Stimulated activated CD4-positive, alpha-beta T cell treated with anti-CD3 and anti-CD28 coated beads, Interleukin-12 subunit alpha, Interleukin-12 subunit beta, amount 100 ng/mL, for 24 hours (primary cell): ENCODE results near the gene DNAJC10.
A peak's percentile ranks its signal among the peaks of the same experiment; 100 is the strongest.
"Not testable (repeated sequence)": the region's sequence is repeated elsewhere in the genome, so short reads cannot be mapped to it uniquely, and the experiment has no call there.

ENCODE experiments used
- DNase-seq, 2 experiments: peaks; one replicate each; pipeline ENCODE4 v3.0.0-alpha.2; 2020; ENCODE audit warnings: low read depth in 2 of 2

DNAJC10 gene

GRCh38 chr2:182715892-182716649 is at the start of gene DNAJC10:
Gene DNAJC10, plus strand, starts transcription at chr2:182716257. Its CDS starts 1,830 bp downstream, at chr2:182718087.
- peak; percentile 76 to 84 for DNase-seq

- DNase-seq, result no peak
Measured at GRCh38 chr2:182666674-182667314, 49.3 kb upstream of the DNAJC10 start.

GRCh38 chr2:182667315-182667695 is 48.8 kb upstream of the DNAJC10 start:
- no peak for DNase-seq

- DNase-seq, result no peak
Measured at GRCh38 chr2:182668671-182669070, 47.4 kb upstream of the DNAJC10 start.

GRCh38 chr2:182672466-182673165 is 43.4 kb upstream of the DNAJC10 start:
- no peak for DNase-seq

GRCh38 chr2:182680837-182681236 is 35.2 kb upstream of the DNAJC10 start:
- DNase-seq, result no peak

GRCh38 chr2:182682210-182682609 is 33.8 kb upstream of the DNAJC10 start:
- no peak for DNase-seq

- DNase-seq, result no peak
Measured at GRCh38 chr2:182685559-182685958, 30.5 kb upstream of the DNAJC10 start.

GRCh38 chr2:182686763-182687162 is 29.3 kb upstream of the DNAJC10 start:
- not testable (repeated sequence) for DNase-seq

- no peak for DNase-seq
Measured at GRCh38 chr2:182694189-182694588, 21.9 kb upstream of the DNAJC10 start.

GRCh38 chr2:182695776-182696175 is 20.3 kb upstream of the DNAJC10 start:
- no peak for DNase-seq

GRCh38 chr2:182698671-182699070 is 17.4 kb upstream of the DNAJC10 start:
- no peak for DNase-seq

- no peak for DNase-seq
Measured at GRCh38 chr2:182705761-182706160, 10.3 kb upstream of the DNAJC10 start.

GRCh38 chr2:182706751-182707150 is 9.3 kb upstream of the DNAJC10 start:
- no peak for DNase-seq

- no peak for DNase-seq
Measured at GRCh38 chr2:182713601-182714000, 2.5 kb upstream of the DNAJC10 start.

GRCh38 chr2:182715121-182715891 is 751 bp upstream of the DNAJC10 start:
- no peak for DNase-seq

- no peak for DNase-seq
Measured at GRCh38 chr2:182716650-182716979, 558 bp downstream of the DNAJC10 start.

- no peak for DNase-seq
Measured at GRCh38 chr2:182717416-182717815, 1.4 kb downstream of the DNAJC10 start.

- no peak for DNase-seq
Measured at GRCh38 chr2:182717816-182718215, 1.8 kb downstream of the DNAJC10 start.

GRCh38 chr2:182718459-182718858 is 2.4 kb downstream of the DNAJC10 start:
- DNase-seq, result no peak

- not testable (repeated sequence) for DNase-seq
Measured at GRCh38 chr2:182719116-182719515, 3.1 kb downstream of the DNAJC10 start.

GRCh38 chr2:182724656-182725055 is 8.6 kb downstream of the DNAJC10 start:
- no peak for DNase-seq
